ENCODE data around the gene GOLGB1. TPM values are rescaled to one million over a fixed set of nuclear protein-coding genes. Genes with fewer than 3 reads are reported as not detected.

GOLGB1 gene
- polyA plus RNA-seq, 1 donor from 2014 or later, result 30.2 TPM

- Histone ChIP-seq H3K36me3 (ENCODE audit: insufficient read depth, low read length) (peaks cover 24% of the 10 kb centered on the region), H3K27me3 (ENCODE audit: insufficient read depth, low read depth, low read length) (no peaks in the 10 kb centered on the region), H3K4me3 (ENCODE audit: low read length) (no peak overlapping the region), H3K27ac (ENCODE audit: low read length) (no peak overlapping the region), H3F3A (ENCODE audit: insufficient read depth, low read length, poor library complexity, severe bottlenecking) (no peaks in the 10 kb centered on the region), H3K79me2 (replicated peaks; ENCODE audit: insufficient read depth, low read length) (no peaks in the 10 kb centered on the region), H3K9me3 (ENCODE audit: low read length) (no peaks in the 10 kb centered on the region), H2AFZ (ENCODE audit: low read depth, low read length) (no peak overlapping the region), H3K9ac (ENCODE audit: low read length) (no peak overlapping the region), H3K4me2 (ENCODE audit: low read length) (no peak overlapping the region), H4K20me1 (ENCODE audit: insufficient read depth) (no peaks in the 10 kb centered on the region), H3K9me2 (ENCODE audit: insufficient read depth, low read length) (no peaks in the 10 kb centered on the region)
- TF ChIP-seq EZH2 (IDR thresholded peaks at IDR 0.05; ENCODE audit: borderline replicate concordance, insufficient read depth, low read length, poor library complexity, severe bottlenecking) (no peak), TAF1 (IDR thresholded peaks at IDR 0.05; ENCODE audit: low read depth) (no peak), REST (IDR thresholded peaks at IDR 0.05; ENCODE audit: borderline replicate concordance) (no peak), RAD21 (conservative IDR thresholded peaks at IDR 0.05) (no peak), MXI1 (conservative IDR thresholded peaks at IDR 0.05; ENCODE audit: poor library complexity, severe bottlenecking) (no peak), POLR2AphosphoS5 (IDR thresholded peaks at IDR 0.05) (no peak), EP300 (conservative IDR thresholded peaks at IDR 0.05; ENCODE audit: poor library complexity, severe bottlenecking) (no peak), CTCF (IDR thresholded peaks at IDR 0.05; ENCODE audit: poor library complexity, severe bottlenecking) (no peak), SMC3 (conservative IDR thresholded peaks at IDR 0.05; ENCODE audit: poor library complexity) (no peak)
Observed at GRCh38 chr3:121665488-121665887, 84.1 kb downstream of the GOLGB1 start.

GRCh38 chr3:121663171-121663847 lies 86.2 kb downstream of the GOLGB1 start:
- Histone ChIP-seq H3K4me3 (ENCODE audit: low read length) (no peak overlapping the region), H3K36me3 (ENCODE audit: insufficient read depth, low read length) (peaks cover 24% of the 10 kb centered on the region)
- TF ChIP-seq MXI1 (conservative IDR thresholded peaks at IDR 0.05; ENCODE audit: poor library complexity, severe bottlenecking) (no peak), REST (IDR thresholded peaks at IDR 0.05; ENCODE audit: borderline replicate concordance) (no peak), TAF1 (IDR thresholded peaks at IDR 0.05; ENCODE audit: low read depth) (no peak), RAD21 (conservative IDR thresholded peaks at IDR 0.05) (no peak), SMC3 (conservative IDR thresholded peaks at IDR 0.05; ENCODE audit: poor library complexity) (no peak), POLR2AphosphoS5 (IDR thresholded peaks at IDR 0.05) (no peak), CTCF (IDR thresholded peaks at IDR 0.05; ENCODE audit: poor library complexity, severe bottlenecking) (no peak), EP300 (conservative IDR thresholded peaks at IDR 0.05; ENCODE audit: poor library complexity, severe bottlenecking) (no peak), EZH2 (IDR thresholded peaks at IDR 0.05; ENCODE audit: borderline replicate concordance, insufficient read depth, low read length, poor library complexity, severe bottlenecking) (no peak)

More at GRCh38 chr3:121663171-121663847, 86.2 kb downstream of the GOLGB1 start:
- Histone ChIP-seq H3K27me3 (ENCODE audit: insufficient read depth, low read depth, low read length) (no peaks in the 10 kb centered on the region), H3K27ac (ENCODE audit: low read length) (no peak overlapping the region), H3K79me2 (replicated peaks; ENCODE audit: insufficient read depth, low read length) (no peaks in the 10 kb centered on the region), H3K9me3 (ENCODE audit: low read length) (no peaks in the 10 kb centered on the region), H3K4me2 (ENCODE audit: low read length) (no peak overlapping the region), H3K9me2 (ENCODE audit: insufficient read depth, low read length) (no peaks in the 10 kb centered on the region), H4K20me1 (ENCODE audit: insufficient read depth) (no peaks in the 10 kb centered on the region), H3F3A (ENCODE audit: insufficient read depth, low read length, poor library complexity, severe bottlenecking) (no peaks in the 10 kb centered on the region), H3K9ac (ENCODE audit: low read length) (no peak overlapping the region), H2AFZ (ENCODE audit: low read depth, low read length) (no peak overlapping the region)
